ENCODE results near the gene TBC1D22A. TPM values are rescaled to one million over a fixed set of nuclear protein-coding genes. Genes with fewer than 3 reads are reported as not detected.

TBC1D22A gene
- total and polyA plus RNA-seq, 10 of the 15 experiments (the other 5 are each of a cell fraction or from before 2014, with no cell fraction given) = 0.63 to 44.7 (median 27.4) TPM

GRCh38 chr22:46902998-46903916 is 140.8 kb downstream of the TBC1D22A start:
- ChIA-PET SMC1A (ENCODE audit: uncharacterized antibody, unreplicated experiment) (no interaction called here), POLR2A (no interaction called here), RAD21 (ENCODE audit: unreplicated experiment) (no interaction called here), CTCF (no interaction called here)
- DNase-seq (ENCODE audit: low read depth, low spot score) = no peak
- no peaks in the 10 kb centered on the region for H3K4me1 ChIP-seq (ENCODE audit: control insufficient read depth, insufficient read depth, low read length)
- H3K4me2 ChIP-seq (ENCODE audit: control insufficient read depth, insufficient read depth) = no peak overlapping the region
- H3K4me3 ChIP-seq = no peak overlapping the region
- H3K79me2 ChIP-seq (ENCODE audit: control insufficient read depth, insufficient read depth, low read length) = no peaks in the 10 kb centered on the region; the same call in 1 of the 2 replicates
- no peak for FAIRE-seq
- peaks cover 12 to 24% of the 10 kb centered on the region in 2 experiments; a peak in 3 of 4 replicates for H3K36me3 ChIP-seq (ENCODE audit: control insufficient read depth in 2 of 2, insufficient read depth in 2 of 2, low read length in 1 of 2)
- no peak overlapping the region for H3K27ac ChIP-seq (ENCODE audit: control insufficient read depth, insufficient read depth)
- no peak overlapping the region for H3K9ac ChIP-seq (ENCODE audit: control insufficient read depth, insufficient read depth, low read length)
- H2AFZ ChIP-seq (ENCODE audit: control insufficient read depth, low read depth, low read length) = no peak overlapping the region
- H4K20me1 ChIP-seq (ENCODE audit: control insufficient read depth, insufficient read depth) = no peaks in the 10 kb centered on the region
- H3K9me3 ChIP-seq (replicated peaks; ENCODE audit: control insufficient read depth, insufficient read depth, low read length) = no peaks in the 10 kb centered on the region
- no TSS peak for BruUV-seq (replicated peaks)
- 79% methylated on average over 25 of the region's 29 CpGs for WGBS (ENCODE audit: insufficient coverage, insufficient replicate concordance, low lambda C conversion rate, missing lambda C conversion rate)
- in situ Hi-C loops (cut with MboI) = no loop called here
- intact Hi-C loops (cut with micrococcal nuclease; ENCODE audit: unreplicated experiment) = no loop called here
- H3K27me3 ChIP-seq (replicated peaks in 1 of 2; ENCODE audit: control insufficient read depth in 2 of 2, insufficient read depth in 2 of 2, low read length in 1 of 2) = no peaks in the 10 kb centered on the region
- no peak for ATAC-seq
- TF ChIP-seq ETV6 (conservative IDR thresholded peaks at IDR 0.05 in 1 of 2, IDR thresholded peaks at IDR 0.05 in 1 of 2; ENCODE audit: borderline replicate concordance in 1 of 2, low read depth in 1 of 2) = no peak
- TF ChIP-seq FOXK2 (IDR thresholded peaks at IDR 0.05) = no peak
- no peak for TF ChIP-seq NFXL1 (IDR thresholded peaks at IDR 0.05; ENCODE audit: borderline replicate concordance)
- no peak for TF ChIP-seq CUX1 (IDR thresholded peaks at IDR 0.05; ENCODE audit: insufficient replicate concordance, low read depth, low read length)
- no peak for TF ChIP-seq HDAC6 (IDR thresholded peaks at IDR 0.05; ENCODE audit: unreplicated experiment)
- TF ChIP-seq SREBF2 (IDR thresholded peaks at IDR 0.05; ENCODE audit: low read length) = no peak
- no peak for TF ChIP-seq ATF2 (IDR thresholded peaks at IDR 0.05; ENCODE audit: low read length)
- TF ChIP-seq NR2C1 (IDR thresholded peaks at IDR 0.05) = no peak
- no peak for TF ChIP-seq ZNF207 (IDR thresholded peaks at IDR 0.05; ENCODE audit: borderline replicate concordance)

All from GM12878 (cell line).